HG03039 (cell line): ENCODE data around the gene SIPA1.

Source experiments
- ATAC-seq: cut with Tn5 transposase; IDR thresholded peaks from one replicate; pipeline ENCODE4 v1.9.1; 2021; ENCODE audit warnings: mild to moderate bottlenecking, moderate library complexity; ENCODE audit not compliant: unreplicated experiment

Gene SIPA1, protein sequence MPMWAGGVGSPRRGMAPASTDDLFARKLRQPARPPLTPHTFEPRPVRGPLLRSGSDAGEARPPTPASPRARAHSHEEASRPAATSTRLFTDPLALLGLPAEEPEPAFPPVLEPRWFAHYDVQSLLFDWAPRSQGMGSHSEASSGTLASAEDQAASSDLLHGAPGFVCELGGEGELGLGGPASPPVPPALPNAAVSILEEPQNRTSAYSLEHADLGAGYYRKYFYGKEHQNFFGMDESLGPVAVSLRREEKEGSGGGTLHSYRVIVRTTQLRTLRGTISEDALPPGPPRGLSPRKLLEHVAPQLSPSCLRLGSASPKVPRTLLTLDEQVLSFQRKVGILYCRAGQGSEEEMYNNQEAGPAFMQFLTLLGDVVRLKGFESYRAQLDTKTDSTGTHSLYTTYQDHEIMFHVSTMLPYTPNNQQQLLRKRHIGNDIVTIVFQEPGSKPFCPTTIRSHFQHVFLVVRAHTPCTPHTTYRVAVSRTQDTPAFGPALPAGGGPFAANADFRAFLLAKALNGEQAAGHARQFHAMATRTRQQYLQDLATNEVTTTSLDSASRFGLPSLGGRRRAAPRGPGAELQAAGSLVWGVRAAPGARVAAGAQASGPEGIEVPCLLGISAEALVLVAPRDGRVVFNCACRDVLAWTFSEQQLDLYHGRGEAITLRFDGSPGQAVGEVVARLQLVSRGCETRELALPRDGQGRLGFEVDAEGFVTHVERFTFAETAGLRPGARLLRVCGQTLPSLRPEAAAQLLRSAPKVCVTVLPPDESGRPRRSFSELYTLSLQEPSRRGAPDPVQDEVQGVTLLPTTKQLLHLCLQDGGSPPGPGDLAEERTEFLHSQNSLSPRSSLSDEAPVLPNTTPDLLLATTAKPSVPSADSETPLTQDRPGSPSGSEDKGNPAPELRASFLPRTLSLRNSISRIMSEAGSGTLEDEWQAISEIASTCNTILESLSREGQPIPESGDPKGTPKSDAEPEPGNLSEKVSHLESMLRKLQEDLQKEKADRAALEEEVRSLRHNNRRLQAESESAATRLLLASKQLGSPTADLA

DNA sequence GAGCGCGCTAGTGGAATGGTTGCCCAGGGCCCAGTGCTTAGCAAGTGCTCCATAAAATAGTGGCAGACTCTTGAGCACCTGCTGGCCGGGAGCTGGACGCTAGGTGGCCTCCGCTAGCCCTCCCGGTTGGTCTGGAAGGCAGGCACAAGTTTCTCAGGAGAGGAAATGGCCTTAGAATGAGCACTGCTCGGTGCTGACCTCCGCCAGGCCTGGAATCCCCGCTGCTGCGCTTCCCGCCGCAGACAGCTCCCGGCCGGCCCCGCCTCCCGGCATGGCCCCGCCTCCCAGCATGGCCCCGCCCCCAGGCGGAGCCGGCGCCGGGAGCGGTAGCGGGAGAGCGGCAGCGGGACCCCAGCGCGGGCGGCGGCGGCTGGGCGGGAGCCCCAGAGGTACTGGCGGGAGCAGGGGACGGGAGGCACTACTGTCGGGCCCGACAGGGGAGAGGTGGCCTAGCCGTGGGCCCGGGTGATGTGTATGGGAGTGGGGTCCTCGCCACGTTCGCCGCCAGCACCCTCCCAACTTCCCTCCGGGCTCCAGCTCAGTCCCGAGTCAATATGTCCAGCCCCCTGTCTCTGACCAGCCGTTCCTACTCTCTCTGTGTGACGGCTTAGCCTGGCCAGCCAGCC, at the start of gene SIPA1:
TSS of gene SIPA1 (plus strand) at position 308 of the 626 bp plus-strand sequence. CDS start 2,821 bp downstream, outside the sequence.
- peak; percentile 40 for ATAC-seq

DNA sequence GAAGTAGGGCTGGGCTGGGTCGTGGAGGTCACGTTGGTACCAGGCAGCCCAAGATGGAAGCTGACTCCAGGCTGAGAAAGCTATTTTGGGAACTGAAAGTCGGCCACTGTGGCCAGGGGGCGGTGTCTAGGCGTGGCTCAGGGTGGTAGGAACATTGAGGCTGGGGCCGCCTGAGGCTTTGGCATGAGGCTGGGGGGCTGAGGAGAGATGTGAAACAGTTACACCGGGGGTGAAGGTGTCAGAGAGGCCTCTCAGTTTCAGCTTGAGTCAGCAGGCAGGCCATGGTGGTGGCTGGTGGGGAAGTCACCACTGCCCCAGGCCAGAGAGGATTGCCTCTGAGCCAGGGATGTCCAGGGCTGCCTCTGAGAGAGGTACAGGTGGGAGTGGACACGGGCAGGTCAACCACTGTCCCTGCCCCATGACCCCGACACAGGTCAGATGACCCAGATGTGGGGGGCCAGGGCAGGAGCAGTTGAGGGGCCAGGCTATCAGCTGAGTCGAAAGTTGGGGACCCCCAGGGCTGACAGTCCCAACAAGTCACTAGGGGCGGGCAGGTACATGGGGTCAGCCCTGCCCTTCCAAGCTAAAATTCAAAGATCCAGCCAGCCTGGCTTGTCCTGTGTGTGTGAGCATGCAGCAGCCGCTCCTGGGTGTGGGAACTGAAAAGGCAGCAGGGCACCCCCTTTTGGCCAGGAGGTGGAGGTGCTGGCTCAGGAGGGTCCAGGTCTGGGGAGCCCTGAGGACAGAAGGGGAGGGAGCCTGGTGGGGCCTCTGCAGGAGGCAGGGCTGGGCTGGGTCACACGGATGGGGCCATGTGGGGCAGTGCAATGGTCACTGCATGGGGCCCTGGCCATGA, 49.5 kb upstream of the SIPA1 start:
- peak; percentile 50 for ATAC-seq

DNA sequence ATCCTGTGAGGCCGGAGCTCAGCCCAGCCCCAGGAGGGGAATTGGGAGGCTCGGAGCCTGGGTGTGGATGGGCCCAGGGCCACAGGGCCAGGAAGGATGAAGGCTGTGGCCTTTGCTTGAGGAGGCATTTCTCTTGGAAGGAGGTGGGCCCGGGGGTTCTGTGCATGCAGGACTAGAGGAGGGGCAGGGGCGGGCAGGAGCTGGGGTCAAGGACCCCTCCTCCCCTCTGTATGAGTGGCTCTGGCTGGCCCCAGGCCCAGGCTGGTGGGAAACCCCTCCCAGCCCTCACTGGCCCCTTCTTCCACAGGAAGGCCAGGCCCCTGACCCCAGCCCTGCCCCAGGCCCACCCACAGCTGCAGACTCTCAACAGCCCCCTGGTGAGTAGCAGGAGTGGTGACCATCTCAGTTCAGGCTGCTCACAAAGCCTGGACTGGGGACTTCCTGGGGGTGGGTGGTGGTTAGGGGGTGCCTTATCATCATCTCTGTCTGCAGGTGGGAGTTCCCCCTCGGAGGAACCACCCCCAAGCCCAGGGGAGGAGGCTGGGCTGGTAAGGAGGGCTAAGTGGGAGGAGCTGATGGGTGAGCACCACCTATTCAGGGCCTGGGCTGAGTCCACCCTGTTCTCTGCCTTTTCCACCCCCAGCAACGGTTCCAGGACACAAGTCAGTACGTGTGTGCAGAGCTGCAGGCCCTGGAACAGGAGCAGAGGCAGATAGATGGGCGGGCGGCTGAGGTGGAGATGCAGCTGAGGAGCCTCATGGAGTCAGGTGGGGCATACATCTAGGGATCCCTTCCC, 48.3 kb upstream of the SIPA1 start:
- no peak for ATAC-seq

DNA sequence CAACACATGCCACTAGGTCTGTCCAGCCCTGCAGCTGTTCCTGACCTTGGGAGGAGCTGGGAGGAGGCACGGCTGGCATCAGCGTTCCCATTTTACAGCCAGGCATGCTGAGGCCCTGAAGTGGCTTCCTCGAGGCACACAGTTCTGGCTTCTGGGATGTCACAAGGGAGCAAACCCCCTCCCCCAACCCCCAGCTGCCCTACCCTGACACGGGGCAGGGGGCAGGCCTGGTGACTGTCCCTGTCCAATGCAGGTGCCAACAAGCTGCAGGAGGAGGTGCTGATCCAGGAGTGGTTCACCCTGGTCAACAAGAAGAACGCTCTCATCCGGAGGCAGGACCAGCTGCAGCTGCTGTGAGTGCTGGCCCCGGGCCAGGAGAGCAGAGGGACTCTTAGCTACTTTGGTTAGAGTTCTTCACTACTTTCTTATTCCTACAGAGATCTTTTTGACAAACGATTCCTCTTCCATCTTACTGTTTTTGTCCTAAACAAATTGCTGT, 47.6 kb upstream of the SIPA1 start:
- ATAC-seq = no peak

DNA sequence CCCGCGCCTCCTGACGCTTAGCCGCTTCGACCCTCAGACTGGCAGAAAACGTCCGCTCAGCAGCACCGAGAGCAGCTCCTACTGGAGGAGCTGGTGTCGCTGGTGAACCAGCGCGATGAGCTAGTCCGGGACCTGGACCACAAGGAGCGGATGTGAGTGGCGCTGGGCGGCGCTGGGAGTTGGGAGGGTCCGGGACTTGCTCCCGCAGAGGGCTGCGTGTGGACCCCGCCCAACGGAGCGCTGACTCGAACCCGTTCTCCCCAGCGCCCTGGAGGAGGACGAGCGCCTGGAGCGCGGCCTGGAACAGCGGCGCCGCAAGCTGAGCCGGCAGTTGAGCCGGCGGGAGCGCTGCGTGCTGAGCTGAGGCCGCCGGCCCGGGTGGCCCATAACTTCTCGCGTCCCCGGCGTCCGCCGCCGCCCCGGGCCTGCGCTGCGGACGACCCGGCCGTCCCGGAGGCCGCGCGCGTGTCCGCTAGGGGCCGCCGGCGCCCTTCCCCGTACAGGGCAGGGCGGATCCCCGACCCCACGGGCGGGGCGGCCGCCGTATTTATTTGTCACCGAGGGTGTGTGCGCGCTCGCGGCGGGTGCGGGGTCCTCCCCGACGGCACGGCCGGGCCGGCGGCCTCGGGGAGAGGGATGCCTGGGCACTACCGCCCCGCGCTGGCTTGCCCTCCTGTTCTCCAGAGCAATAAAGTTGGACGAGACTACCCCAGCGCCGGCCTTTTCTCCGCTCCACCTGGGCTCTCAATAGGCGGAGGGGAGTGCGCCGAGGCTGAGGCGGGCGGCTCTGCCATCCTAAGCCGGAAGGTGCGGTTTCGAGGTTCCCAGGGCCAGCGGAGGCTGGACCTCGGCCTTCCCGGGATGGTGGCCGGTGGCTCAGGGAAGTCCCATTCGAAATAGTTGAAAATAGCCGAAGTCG, 45.7 kb upstream of the SIPA1 start:
- ATAC-seq = no peak

DNA sequence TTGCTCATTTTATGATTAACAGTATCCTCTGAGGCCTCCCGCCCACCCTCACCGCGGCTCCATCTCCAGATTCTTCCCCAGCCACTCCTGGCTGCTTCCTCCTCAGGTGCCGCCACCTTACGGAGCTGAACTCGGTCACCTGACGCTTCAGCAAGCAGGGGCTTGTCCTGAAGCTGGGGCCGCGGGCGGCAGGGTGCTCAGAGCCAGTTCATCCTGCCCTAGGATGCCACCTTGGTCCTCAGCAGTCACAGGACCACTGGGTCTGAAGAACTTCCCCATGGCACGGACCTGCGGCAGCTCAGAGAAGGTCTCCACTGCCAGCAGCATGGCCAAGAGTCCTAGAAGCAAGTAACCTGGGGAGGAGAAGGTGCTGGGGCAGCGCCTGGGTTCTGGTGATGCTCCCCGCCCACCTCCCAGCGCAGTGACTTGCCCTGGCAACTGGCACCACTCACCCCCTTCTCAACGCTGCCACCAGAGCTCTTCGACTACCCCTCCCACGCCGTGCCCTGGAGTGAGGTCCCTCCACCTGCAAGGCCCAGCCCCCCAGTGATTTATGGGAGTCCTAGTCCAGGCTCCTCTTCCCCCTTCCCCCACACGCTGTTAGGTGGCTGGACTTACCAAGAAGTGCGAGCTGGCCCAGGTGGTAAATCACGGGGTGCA, 44.9 kb upstream of the SIPA1 start:
- no peak for ATAC-seq

DNA sequence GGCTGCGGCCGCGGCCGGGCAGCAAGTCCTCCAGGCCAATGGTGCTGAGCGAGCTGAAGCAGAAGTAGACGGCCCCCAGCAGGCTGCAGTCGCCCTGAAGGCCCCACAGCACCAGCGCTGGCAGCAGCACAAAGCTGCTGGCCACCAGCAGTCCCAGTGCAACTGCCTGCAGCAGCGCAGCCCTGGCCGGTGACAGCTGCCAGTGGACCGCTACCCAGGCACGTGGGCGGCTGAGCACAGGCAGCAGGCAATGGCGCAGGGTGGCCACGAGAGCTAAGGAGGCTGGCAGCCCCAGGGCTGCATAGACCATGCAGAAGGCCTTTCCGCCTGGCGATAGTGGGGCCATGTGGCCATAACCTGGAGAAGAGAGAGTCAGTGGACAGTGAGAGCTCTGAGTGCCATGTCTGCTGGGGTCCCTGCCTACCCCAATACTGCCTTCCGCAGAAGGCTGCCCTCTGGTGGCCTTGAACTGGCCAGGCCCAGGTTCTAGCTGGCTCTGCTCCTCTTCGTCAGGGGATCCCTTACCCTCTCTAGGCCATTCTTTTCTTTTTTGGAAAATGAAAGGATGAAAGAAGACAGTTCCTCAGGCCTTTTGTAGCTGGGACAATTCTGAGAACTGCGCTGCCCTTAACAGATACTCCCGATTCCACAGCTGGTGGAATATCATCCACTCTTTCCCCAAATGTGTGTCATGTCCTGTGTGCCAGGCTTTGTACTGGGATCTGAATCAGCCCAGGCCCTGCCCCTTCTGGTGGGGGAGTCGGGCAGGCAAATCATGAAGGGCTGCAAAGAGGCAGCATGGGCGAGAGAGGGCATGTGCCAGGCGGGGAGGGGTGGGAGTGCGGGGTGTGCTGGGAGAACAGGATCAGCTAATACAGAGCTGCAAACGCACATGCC, 44.1 kb upstream of the SIPA1 start:
- no peak for ATAC-seq

DNA sequence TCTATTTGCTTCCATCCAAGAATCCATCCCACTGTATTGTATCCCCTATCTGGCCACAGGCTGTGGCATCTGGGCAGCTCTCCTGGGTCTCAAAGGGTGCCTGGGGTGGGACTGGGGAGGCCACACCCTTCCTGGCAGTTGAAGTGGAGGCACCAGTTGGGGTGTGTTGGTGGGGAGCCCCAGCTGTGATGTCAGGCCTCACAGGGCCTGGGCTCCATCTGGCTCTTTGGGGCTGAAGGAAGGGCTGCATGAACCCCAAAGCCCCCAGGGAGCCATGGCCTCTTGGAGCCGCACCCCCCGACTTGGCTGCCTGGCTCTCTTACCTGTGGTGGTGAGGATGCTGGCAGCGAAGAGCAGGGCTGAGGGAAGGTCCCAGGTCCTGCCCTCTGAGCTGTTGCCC, 42.8 kb upstream of the SIPA1 start:
- no peak for ATAC-seq

DNA sequence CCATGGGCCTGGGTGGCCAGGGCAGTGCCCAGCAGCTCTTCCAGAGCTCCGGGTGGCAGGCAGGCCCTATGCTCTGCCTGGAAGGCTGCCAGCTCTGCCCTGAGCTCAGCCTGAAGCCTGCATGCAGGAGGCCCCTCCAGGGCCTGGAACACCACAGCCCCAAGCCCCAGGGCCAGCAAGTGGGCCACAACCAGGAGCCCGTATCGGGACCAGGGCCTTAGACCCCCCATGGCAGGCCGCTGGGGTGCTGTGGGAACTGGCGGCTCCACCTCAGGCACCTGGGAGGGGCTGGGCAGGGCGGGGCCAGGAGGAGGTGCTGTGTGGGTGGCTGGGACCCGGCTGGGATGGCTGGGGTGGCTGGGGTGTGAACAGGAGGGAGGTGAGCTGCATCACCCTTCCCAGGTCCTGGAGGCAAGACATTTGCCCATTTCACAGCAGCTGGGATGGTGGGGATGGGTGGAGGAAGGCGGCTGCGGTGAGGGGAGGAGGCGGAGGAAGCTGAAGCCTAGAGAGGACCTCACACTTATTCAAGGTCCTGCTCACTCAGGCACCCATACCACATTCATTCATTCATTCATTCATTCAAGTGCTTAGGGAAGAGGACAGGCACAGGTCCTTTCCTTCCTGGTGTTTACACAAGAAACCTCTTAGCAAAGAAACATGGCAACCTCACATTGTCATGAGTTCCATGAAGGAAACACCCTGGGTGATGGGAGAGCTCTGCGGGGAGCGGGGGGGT, 42.2 kb upstream of the SIPA1 start, which contains the start of gene KCNK7:
TSS of gene KCNK7 (minus strand) at position 258 of the 739 bp plus-strand sequence. CDS start at position 230, 28 bp downstream.
- ATAC-seq = no peak

DNA sequence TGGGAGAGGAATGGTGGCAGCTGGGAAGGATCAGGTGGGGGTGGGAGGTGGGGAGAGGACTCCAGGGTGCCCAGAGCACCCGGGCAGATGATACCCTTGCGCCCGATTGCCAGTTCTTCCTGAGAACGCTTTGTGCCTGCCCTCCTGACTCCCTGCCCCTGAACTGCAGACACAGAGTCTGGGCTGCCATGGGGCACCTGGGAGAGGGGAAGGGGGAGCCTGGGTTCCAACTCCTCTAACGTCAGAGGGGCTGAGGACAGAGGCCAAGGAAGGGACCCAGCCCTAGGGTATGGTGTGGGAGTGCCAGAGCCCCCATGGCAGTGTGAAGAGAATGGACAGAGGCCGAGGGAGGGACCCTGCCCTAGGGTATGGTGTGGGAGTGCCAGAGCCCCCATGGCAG, 41.4 kb upstream of the SIPA1 start:
- no peak for ATAC-seq

DNA sequence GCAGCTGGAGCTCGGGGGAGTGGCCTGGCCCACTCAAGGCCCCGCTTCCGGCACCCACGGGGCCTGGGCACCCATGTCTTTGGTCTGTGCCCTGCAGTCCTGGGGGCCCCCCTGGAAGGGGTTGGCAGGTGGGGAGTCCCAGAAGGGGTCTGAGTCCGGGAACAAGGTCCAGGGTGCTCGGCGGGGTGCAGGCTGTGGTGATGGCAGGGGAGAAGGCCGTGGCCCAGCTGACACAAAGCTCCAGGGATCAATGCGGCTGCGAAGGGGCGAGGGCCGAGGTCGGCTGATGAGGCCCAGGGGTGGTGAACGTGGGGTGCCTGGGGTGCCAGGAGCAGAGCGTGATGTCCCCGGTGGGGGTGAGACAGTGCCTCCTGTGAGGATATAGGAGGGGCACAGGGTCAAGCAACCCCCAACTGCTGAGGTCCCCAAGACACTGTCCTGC, 39.6 kb upstream of the SIPA1 start:
- no peak for ATAC-seq

DNA sequence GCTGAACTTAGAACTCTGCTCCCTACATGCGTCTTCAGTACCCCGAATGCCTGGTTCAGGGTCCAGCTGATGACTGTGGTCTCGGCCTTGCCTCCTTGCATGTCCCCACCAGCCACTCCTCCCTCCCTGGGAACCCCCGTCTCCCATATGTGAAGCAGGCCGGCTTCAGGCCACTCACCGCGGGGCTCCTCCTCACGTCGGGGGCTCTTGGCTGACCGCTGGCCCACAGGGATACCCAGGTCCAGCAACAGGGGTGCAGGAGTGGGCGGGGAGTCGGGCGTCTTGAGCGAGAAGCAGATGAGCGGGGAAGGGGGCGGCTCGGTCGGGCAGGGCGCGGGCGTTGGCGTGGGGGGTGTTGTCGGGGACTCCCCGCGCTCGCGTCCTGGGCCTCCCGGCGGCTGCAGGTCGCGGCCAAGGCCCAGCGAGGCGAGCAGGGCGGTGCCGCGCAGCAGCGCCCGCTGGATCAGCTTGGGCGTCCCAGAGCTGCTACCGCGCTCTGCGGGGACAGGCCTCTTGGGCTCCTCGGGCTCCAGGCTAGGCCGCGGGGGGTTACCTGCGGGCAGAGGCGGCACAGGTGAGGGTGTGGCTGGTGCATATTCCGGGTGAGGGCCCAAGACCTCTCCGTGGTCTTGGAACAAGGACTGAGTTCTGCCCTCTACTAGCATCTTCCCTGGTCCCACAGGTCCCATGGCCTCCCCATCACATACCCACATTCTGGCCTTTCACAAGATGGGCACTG, 38.5 kb upstream of the SIPA1 start:
- ATAC-seq = no peak

DNA sequence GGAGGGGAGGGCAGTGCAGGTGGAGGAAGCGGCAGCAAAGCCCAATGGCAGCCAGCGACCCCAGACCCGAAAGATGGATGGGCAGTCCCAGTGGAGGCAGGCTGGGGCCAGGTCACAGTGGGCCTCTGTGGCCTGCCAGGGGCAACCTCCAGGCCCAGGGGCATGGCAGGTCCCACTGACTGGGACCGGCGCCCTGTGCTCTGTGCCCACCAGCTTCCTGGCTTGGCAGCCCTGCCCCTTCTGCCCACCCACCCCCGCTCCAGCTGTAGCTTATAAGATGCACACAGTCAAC, 38.0 kb upstream of the SIPA1 start:
- no peak for ATAC-seq

DNA sequence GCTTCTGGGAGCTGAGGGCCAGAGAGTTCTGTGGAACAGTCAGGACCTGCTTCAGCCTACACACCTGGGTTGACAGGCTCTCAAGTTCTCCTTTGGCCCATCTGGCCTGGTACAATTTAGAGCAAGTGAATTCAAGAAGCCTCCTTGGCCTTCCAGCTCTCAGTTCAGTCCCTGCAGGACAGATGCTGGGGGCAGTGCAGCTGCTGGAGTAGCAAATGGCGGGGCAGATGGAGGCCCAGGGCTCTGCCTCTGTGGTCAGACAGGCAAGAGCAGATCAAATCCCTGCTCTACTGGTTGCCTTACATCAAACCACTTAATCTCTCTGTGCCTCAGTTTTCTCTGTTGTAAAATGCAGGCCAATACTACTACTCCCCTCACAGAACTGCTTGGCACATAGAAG, 33.6 kb upstream of the SIPA1 start:
- ATAC-seq = no peak

DNA sequence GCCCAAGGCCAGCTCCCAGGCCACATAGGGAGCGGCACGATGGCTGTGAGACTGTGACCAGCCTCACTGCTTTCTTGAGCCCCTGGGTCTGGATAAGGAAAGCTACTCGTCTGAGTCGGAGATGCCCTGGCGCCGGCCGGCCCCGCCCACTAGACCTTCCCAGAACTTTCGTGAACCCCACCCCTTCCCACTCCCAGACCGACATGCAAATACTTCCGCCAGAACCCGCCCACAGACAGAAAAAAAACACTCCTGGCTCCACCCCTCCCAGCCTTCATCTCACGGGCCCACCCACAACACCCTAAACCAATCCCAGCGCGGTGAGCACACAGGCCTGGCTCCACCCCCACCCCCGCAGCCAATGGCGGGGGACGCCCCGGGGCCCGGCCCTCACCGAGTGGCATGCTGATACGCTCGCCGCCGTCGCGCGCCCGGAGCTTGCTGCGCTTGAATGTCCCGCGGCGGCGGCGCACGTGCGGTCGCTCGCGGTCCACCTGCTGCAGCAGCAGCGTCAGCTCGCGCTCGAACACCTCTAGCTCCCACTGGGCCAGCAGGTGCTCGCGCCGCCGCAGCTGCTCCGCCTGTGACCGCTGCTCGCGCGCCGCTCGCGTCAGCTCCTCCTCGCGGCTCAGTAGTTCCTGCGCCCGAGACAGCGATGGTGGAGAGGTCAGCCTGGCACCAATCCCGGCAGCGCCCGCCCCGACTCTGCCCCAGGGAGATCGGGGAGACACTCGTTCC, 30.9 kb upstream of the SIPA1 start:
- no peak for ATAC-seq
